NCI-H82 (cell line): ENCODE results near the gene OR10R2.

Experiments used
- DNase-seq: peaks from one replicate; lab custom pipeline; 2025; lab: John Stamatoyannopoulos, UW

OR10R2 gene

DNA sequence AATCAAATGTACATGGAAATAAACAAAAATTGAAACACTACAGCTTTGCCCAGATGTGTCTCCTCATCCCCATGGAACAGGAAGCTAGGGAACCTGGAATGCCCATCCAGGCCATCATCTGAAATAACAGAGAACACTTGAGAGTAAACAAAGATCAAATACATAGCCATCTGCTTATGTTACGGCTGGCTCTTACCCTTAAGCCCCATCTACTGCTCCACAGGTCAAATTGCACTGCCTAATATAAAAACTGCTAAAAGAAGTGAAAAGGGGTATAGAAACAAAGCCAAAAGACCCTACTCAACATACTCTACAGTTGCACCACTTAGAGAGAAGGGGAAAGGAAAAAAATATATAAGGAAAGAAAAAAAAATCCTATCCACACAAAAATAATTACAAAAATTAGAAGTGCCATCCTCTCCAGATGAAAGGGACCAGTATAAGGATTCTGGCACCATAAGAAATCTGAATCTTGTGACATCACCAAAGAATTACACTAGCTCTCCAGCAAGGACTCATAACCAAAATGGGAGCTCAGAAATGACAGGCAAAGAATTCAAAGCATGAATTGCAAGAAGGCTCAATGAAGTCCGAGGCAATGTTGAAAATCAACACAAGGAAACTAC, 55.3 kb downstream of the OR10R2 start:
- DNase-seq = peak; percentile 58
